Lower leg skin (tissue), 3 donors: ENCODE data around the gene GSTCD.

Source experiments
- POLR2A ChIP-seq, 2 donors: fragments of 450-650 bp; IDR thresholded peaks; one replicate each; pipeline ENCODE4 v1.6.1; 2016 to 2017; ENCODE audit warnings: antibody characterized with exemption in 2 of 2, mild to moderate bottlenecking in 1 of 2, moderate library complexity in 1 of 2
- TF ChIP-seq, protein P1 (sequence below), 3 donors: fragments of 450-650 bp; IDR thresholded peaks; one replicate each; pipeline ENCODE4 v1.5.1; 2016; ENCODE audit warnings: antibody characterized with exemption in 3 of 3, mild to moderate bottlenecking in 3 of 3, moderate library complexity in 2 of 3

DNA sequence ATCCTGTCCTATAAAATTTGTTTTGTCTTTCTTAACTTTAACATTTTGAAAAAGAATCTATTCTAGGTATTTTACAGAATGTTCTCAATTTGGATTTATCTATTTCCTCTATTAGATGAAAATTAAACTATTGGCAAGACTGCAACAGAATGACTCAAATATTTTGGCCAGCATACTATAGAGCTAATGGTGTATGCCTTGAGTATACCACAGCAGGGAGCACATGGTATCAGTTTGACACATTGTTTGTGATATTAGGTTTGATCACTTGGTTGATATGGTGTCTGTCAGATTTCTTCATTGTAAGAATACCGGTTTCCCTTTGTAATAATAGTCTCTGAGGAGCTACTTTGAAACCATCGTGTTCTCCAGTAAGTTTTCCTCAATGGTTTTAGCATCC is 98.9 kb downstream of the GSTCD start:
- TF ChIP-seq, protein P1, sequence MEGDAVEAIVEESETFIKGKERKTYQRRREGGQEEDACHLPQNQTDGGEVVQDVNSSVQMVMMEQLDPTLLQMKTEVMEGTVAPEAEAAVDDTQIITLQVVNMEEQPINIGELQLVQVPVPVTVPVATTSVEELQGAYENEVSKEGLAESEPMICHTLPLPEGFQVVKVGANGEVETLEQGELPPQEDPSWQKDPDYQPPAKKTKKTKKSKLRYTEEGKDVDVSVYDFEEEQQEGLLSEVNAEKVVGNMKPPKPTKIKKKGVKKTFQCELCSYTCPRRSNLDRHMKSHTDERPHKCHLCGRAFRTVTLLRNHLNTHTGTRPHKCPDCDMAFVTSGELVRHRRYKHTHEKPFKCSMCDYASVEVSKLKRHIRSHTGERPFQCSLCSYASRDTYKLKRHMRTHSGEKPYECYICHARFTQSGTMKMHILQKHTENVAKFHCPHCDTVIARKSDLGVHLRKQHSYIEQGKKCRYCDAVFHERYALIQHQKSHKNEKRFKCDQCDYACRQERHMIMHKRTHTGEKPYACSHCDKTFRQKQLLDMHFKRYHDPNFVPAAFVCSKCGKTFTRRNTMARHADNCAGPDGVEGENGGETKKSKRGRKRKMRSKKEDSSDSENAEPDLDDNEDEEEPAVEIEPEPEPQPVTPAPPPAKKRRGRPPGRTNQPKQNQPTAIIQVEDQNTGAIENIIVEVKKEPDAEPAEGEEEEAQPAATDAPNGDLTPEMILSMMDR (IDR thresholded peaks at IDR 0.05) = no peak
- no peak for TF ChIP-seq POLR2A (IDR thresholded peaks at IDR 0.05)
